ENCODE measurements around the gene UPK3BL2.
"Not testable (repeated sequence)": the region's sequence is repeated elsewhere in the genome, so short reads cannot be mapped to it uniquely, and the experiment has no call there.

UPK3BL2 gene

GRCh38 chr7:102531583-102531982 lies 11.9 kb downstream of the UPK3BL2 start:
- DNase-seq (ENCODE audit: low spot score): not testable (repeated sequence)

GRCh38 chr7:102527822-102528793 lies 15.4 kb downstream of the UPK3BL2 start:
- not testable (repeated sequence) for DNase-seq (ENCODE audit: low spot score)

GRCh38 chr7:102527182-102527581 lies 16.3 kb downstream of the UPK3BL2 start:
- not testable (repeated sequence) for DNase-seq (ENCODE audit: low spot score)

GRCh38 chr7:102524803-102525202 lies 18.7 kb downstream of the UPK3BL2 start:
- DNase-seq (ENCODE audit: low spot score): not testable (repeated sequence)

GRCh38 chr7:102520797-102521196 lies 22.7 kb downstream of the UPK3BL2 start:
- DNase-seq (ENCODE audit: low spot score): not testable (repeated sequence)

- DNase-seq (ENCODE audit: low spot score): not testable (repeated sequence)
Measured at GRCh38 chr7:102517550-102518147, 25.8 kb downstream of the UPK3BL2 start, which contains the start of gene RASA4B. Gene RASA4B (minus strand): TSS chr7:102517777. CDS start chr7:102517710, 67 bp downstream.

GRCh38 chr7:102516951-102517350 lies 26.5 kb downstream of the UPK3BL2 start:
- not testable (repeated sequence) for DNase-seq (ENCODE audit: low spot score)

GRCh38 chr7:102515889-102516288 lies 27.6 kb downstream of the UPK3BL2 start:
- DNase-seq (ENCODE audit: low spot score): not testable (repeated sequence)

GRCh38 chr7:102514881-102515721 lies 28.4 kb downstream of the UPK3BL2 start:
- DNase-seq (ENCODE audit: low spot score): not testable (repeated sequence)

- peak; percentile 0 for DNase-seq (ENCODE audit: low spot score)
Measured at GRCh38 chr7:102512642-102513221, 30.8 kb downstream of the UPK3BL2 start.

GRCh38 chr7:102511860-102512522 lies 31.5 kb downstream of the UPK3BL2 start:
- DNase-seq (ENCODE audit: low spot score): not testable (repeated sequence)

GRCh38 chr7:102510575-102510974 lies 32.9 kb downstream of the UPK3BL2 start:
- DNase-seq (ENCODE audit: low spot score): not testable (repeated sequence)

GRCh38 chr7:102507410-102508088 lies 35.9 kb downstream of the UPK3BL2 start:
- not testable (repeated sequence) for DNase-seq (ENCODE audit: low spot score)

GRCh38 chr7:102505298-102506185 lies 38.0 kb downstream of the UPK3BL2 start:
- DNase-seq (ENCODE audit: low spot score): not testable (repeated sequence)

GRCh38 chr7:102503141-102503540 lies 40.4 kb downstream of the UPK3BL2 start:
- DNase-seq (ENCODE audit: low spot score): not testable (repeated sequence)

GRCh38 chr7:102498321-102498720 lies 45.2 kb downstream of the UPK3BL2 start:
- DNase-seq (ENCODE audit: low spot score): not testable (repeated sequence)

- not testable (repeated sequence) for DNase-seq (ENCODE audit: low spot score)
Measured at GRCh38 chr7:102497308-102497707, 46.2 kb downstream of the UPK3BL2 start.

GRCh38 chr7:102496861-102497260 lies 46.6 kb downstream of the UPK3BL2 start:
- DNase-seq (ENCODE audit: low spot score): peak; percentile 0

GRCh38 chr7:102494473-102495149 lies 48.9 kb downstream of the UPK3BL2 start:
- DNase-seq (ENCODE audit: low spot score): not testable (repeated sequence)
